Subcutaneous abdominal adipose tissue (tissue), 5 donors: ENCODE measurements around the gene HENMT1.
"Not testable (repeated sequence)": the region's sequence is repeated elsewhere in the genome, so short reads cannot be mapped to it uniquely, and the experiment has no call there.

Experiments
- H3K27ac ChIP-seq: one replicate; pipeline ENCODE4 v1.7.0; 2013; ENCODE audit warnings: low read depth, mild to moderate bottlenecking, inconsistent platforms, low read length, moderate library complexity
- H3K27me3 ChIP-seq, 5 donors: one replicate each; pipeline ENCODE4 v1.7.0; 2013; ENCODE audit warnings: low read length in 5 of 5, inconsistent platforms in 1 of 5; ENCODE audit not compliant: control insufficient read depth in 5 of 5, insufficient read depth in 4 of 5
- H3K36me3 ChIP-seq, 5 donors: one replicate each; pipeline ENCODE4 v1.7.0; 2013; ENCODE audit warnings: low read length in 5 of 5; ENCODE audit not compliant: control insufficient read depth in 5 of 5, insufficient read depth in 5 of 5
- H3K4me1 ChIP-seq, 5 donors: one replicate each; pipeline ENCODE4 v1.7.0; 2013; ENCODE audit warnings: low read length in 5 of 5, mild to moderate bottlenecking in 3 of 5, moderate library complexity in 1 of 5; ENCODE audit not compliant: control insufficient read depth in 5 of 5, insufficient read depth in 5 of 5
- H3K4me3 ChIP-seq, 5 donors: one replicate each; pipeline ENCODE4 v1.7.0; 2013; ENCODE audit warnings: low read length in 5 of 5, low read depth in 1 of 5
- H3K9ac ChIP-seq, 5 donors: one replicate each; pipeline ENCODE4 v1.7.0; 2013; ENCODE audit warnings: low read length in 5 of 5, mild to moderate bottlenecking in 4 of 5, moderate library complexity in 3 of 5
- H3K9me3 ChIP-seq, 5 donors: one replicate each; pipeline ENCODE4 v1.7.0; 2013; ENCODE audit warnings: low read length in 5 of 5; ENCODE audit not compliant: control insufficient read depth in 5 of 5
- donor health status: healthy.
- donor health status: healthy.
- donor health status: healthy.
- donor health status: healthy.
- donor health status: healthy.

HENMT1 gene

GRCh38 chr1:108661030-108661609 is at the start of gene HENMT1:
Gene HENMT1, minus strand, starts transcription at chr1:108661093. Its CDS starts 1,209 bp downstream, at chr1:108659884.
- Histone ChIP-seq H3K9ac (peak within 1 kb of the TSS in 4 of 5 donors; percentile 82 to 91 (median 82)), H3K4me1 (peaks cover 0 to 22% (median 13%) of the 10 kb centered on the region in 5 donors), H3K27me3 (no peaks in the 10 kb centered on the region), H3K27ac (peak within 1 kb of the TSS; percentile 75), H3K4me3 (peak within 1 kb of the TSS; percentile 53 to 85 (median 80)), H3K9me3 (no peaks in the 10 kb centered on the region), H3K36me3 (peaks cover 0 to under 1% (median 0%) of the 10 kb centered on the region in 5 donors)

DNA sequence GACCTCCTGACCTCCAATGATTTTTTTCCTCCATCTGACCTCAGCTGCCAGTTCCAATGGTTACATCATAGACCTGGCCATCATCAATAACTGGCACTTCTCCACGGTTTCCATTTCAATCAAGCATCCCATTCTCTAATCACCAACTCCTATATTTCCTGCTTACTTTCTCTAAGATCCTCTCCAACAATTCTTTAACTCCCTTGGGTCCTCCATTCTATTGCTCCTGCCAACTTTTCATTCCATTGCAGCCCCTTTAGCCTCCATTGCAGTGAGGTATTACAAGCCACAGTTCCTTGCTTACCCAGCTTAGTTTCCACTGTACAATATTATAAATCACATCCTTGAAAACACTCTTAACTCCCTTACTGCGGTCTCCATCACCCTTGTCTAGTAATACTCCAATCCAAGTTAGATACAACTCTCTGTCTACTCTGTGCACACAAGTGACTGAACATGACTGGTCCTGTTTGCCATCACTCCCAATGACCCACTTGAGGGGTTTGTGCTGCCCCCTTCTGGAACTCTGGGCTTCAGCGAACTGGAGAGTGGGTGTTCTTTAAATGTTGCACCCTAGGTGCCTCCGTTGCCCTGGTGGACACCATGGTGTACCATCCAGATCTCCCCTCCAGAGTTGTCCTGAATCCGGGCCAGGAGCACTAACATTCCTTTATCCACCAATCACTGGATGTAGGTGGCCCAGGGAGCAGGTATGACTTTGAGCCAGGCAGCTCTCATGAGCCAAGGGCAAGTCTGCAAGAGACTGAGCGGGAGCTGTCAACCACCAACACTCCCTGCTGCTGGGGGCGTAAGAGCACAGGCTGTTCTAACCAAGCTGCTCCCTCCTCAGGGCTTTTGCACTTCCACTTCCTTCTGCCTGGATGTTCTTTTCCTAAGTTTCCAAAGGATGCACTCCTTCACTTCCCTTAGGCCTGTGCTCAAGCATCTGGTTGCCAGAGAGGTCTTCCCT is 48.1 kb upstream of the HENMT1 start:
- H3K4me3 ChIP-seq, result no peak overlapping the region
- no peak overlapping the region for H3K27ac ChIP-seq

DNA sequence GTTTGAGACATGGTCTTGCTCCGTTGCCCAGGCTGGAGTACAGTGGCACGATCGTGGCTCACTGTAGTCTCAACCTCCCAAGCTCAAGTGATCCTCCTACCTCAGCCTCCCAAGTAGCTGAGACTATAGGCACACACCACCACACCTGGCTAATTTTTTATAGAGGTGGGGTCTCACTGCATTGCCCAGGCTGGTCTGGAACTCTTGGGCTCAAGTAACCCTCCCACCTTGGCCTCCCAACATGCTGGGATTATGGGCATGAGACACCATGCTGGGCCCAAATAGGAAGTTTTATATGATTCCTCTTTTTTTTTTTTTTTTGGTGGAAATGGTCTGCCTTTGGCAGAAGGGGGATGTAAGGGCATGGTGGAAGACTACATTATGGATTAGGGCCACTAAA is 45.8 kb upstream of the HENMT1 start:
- Histone ChIP-seq H3K9ac (no peak overlapping the region), H3K36me3 (peaks cover 0 to 6% (median 2%) of the 10 kb centered on the region in 5 donors), H3K9me3 (no peaks in the 10 kb centered on the region), H3K4me1 (peaks cover 0 to 7% (median 3%) of the 10 kb centered on the region in 5 donors), H3K4me3 (no peak overlapping the region), H3K27me3 (peaks cover 0 to 3% (median 0%) of the 10 kb centered on the region in 5 donors), H3K27ac (no peak overlapping the region)

More for the DNA sequence above, 48.1 kb upstream of the HENMT1 start:
- H3K9me3 ChIP-seq, result no peaks in the 10 kb centered on the region
- H3K27me3 ChIP-seq, result peaks cover 0 to 3% (median 2%) of the 10 kb centered on the region in 5 donors
- H3K4me1 ChIP-seq, result peaks cover 0 to 7% (median 3%) of the 10 kb centered on the region in 5 donors
- H3K9ac ChIP-seq, result no peak overlapping the region
- no peaks in the 10 kb centered on the region for H3K36me3 ChIP-seq

- Histone ChIP-seq H3K4me3 (no peak overlapping the region), H3K9ac (no peak overlapping the region), H3K9me3 (no peaks in the 10 kb centered on the region), H3K4me1 (peaks cover 0 to 10% (median 3%) of the 10 kb centered on the region in 5 donors), H3K36me3 (peaks cover 16 to 24% (median 18%) of the 10 kb centered on the region in 5 donors), H3K27me3 (peaks cover 0 to 3% (median 0%) of the 10 kb centered on the region in 5 donors), H3K27ac (no peak overlapping the region)
These were observed 43.6 kb upstream of the HENMT1 start for GRCh38 chr1:108704496-108704895.

GRCh38 chr1:108703939-108704338 is 43.0 kb upstream of the HENMT1 start:
- Histone ChIP-seq H3K4me3 (no peak overlapping the region), H3K27ac (no peak overlapping the region), H3K4me1 (peaks cover 0 to 8% (median 3%) of the 10 kb centered on the region in 5 donors), H3K27me3 (no peaks in the 10 kb centered on the region), H3K9me3 (no peaks in the 10 kb centered on the region), H3K9ac (no peak overlapping the region), H3K36me3 (peaks cover 21 to 30% (median 23%) of the 10 kb centered on the region in 5 donors)

DNA sequence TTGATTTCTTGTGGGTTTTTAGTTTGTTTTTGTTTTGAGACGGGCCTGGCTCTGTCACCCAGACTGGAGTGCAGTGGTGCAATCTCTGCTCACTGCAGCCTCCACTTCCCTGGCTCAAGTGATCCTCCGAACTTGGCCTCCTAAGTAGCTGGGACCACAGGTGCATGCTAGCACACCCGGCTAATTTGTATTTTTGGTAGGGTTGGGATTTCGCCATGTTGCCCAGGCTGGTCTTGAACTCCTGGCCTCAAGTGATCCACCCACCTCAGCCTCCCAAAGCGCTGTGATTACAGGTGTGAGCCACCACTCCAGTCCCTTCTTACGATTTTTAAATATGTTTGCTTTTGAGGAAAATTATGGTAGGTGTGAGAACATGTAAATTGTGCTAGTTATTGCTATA is 41.2 kb upstream of the HENMT1 start:
- not testable (repeated sequence) for H3K4me3 ChIP-seq, H3K9me3 ChIP-seq, H3K27me3 ChIP-seq, H3K4me1 ChIP-seq, H3K9ac ChIP-seq, H3K27ac ChIP-seq
- peaks cover 39 to 48% (median 40%) of the 10 kb centered on the region in 5 donors for H3K36me3 ChIP-seq

DNA sequence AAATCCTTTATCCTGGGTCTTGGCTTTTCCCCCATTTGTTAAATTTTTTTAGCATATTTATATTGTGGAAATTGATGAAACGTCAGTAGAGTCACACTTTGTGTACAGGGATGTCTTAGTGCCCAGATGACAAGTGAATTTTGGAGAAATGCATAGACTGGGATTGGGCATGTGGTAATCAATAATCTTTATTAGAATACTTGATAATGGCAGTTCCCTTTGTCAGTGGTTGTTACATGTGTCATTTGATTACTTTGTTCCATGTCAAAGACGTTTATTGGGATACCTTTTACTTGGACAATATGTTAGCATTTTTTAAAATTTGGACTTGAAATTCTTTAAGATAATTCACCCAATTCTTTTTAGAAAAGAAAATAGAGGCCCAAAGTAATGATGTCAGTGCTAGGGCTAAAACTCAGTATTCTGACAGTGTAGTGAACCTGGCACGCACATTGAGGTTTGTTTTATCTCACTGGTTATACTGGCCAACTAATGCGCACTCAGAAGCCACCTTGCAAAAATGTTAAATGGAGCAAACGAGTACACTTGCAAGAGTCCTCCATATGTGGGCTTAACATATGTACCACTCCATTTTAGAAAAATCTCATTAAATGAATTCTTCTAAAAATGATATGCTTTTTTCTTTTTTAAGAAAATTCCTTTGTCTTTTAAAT is 40.4 kb upstream of the HENMT1 start:
- H3K4me1 ChIP-seq, result peaks cover 0 to 4% (median 0%) of the 10 kb centered on the region in 5 donors
- no peak overlapping the region for H3K27ac ChIP-seq
- H3K36me3 ChIP-seq, result peaks cover 44 to 56% (median 47%) of the 10 kb centered on the region in 5 donors
- H3K27me3 ChIP-seq, result no peaks in the 10 kb centered on the region
- no peak overlapping the region for H3K9ac ChIP-seq
- H3K9me3 ChIP-seq, result no peaks in the 10 kb centered on the region
- no peak overlapping the region for H3K4me3 ChIP-seq

DNA sequence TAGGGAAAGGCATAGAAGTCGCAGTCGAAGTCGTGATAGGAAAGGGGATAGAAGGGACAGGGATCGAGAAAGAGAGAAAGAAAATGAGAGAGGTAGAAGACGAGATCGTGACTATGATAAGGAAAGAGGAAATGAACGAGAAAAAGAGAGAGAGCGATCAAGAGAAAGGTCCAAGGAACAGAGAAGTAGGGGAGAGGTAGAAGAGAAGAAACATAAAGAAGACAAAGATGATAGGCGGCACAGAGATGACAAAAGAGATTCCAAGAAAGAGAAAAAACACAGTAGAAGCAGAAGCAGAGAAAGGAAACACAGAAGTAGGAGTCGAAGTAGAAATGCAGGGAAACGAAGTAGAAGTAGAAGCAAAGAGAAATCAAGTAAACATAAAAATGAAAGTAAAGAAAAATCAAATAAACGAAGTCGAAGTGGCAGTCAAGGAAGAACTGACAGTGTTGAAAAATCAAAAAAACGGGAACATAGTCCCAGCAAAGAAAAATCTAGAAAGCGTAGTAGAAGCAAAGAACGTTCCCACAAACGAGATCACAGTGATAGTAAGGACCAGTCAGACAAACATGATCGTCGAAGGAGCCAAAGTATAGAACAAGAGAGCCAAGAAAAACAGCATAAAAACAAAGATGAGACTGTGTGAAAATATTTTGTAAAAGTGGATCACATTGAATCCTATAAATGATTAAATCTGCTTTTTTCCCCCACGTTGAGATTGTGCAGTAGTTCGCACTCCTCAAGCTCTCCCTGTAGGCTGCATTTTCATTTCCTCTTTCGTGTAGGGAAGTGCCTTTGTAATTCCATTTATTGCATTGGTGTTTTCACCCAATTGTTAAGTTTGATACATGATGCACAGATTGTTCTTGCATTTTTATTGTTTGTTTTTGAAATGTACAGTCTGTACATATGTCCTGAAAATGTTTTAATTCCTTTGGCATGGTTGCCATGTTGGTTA is 38.8 kb upstream of the HENMT1 start:
- Histone ChIP-seq H3K4me3 (no peak overlapping the region), H3K9ac (no peak overlapping the region), H3K36me3 (peaks cover 47 to 60% (median 52%) of the 10 kb centered on the region in 5 donors), H3K27me3 (no peaks in the 10 kb centered on the region), H3K9me3 (no peaks in the 10 kb centered on the region), H3K4me1 (peaks cover 0 to 16% (median 8%) of the 10 kb centered on the region in 5 donors), H3K27ac (peak overlapping the region; percentile 25)

DNA sequence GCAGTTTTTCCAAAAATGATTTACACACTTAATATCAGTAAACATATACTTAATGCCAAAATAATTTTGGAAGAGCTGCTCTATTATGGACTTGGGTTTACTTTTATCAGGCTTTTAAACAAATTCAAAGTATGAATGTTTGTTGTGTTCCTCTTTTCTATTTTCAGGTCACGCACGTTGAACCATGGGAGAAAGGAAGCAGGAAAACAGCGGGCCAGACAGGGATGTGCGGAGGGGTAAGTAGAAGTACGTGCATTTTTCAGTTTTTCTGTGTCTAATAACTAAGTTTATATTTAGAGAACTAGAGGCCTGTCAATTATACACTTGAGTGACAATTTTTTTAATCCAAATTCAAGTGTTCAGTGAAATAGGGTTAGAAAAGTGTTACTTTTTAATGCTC is 34.6 kb upstream of the HENMT1 start:
- H3K36me3 ChIP-seq, result peaks cover 41 to 50% (median 45%) of the 10 kb centered on the region in 5 donors
- peaks cover 2 to 42% (median 38%) of the 10 kb centered on the region in 5 donors for H3K4me1 ChIP-seq
- H3K9me3 ChIP-seq, result no peaks in the 10 kb centered on the region
- no peaks in the 10 kb centered on the region for H3K27me3 ChIP-seq
- H3K4me3 ChIP-seq, result no peak overlapping the region
- peak overlapping the region in 1 of 5 donors; percentile 56 for H3K9ac ChIP-seq
- peak overlapping the region; percentile 28 for H3K27ac ChIP-seq
